Measurements from ENCODE around the gene CRACR2B.

GRCh38 chr11:799641-800316, 27.9 kb upstream of the CRACR2B start:
- no peak for TF ChIP-seq CTCF (conservative IDR thresholded peaks at IDR 0.05; ENCODE audit: low read length)
- TF ChIP-seq EZH2phosphoT487 (IDR thresholded peaks at IDR 0.05; ENCODE audit: borderline replicate concordance) = no peak

All from Loucy (cell line).